Erythroblast (primary cell): ENCODE measurements around the gene FA2H.

Experiments used
- GATA1 ChIP-seq: IDR thresholded peaks from 2 replicates; pipeline ENCODE4 v1.6.1; 2011; ENCODE audit warnings: low read depth, mild to moderate bottlenecking, control low read depth, low read length, moderate library complexity
- POLR2A ChIP-seq: IDR thresholded peaks from 2 replicates; pipeline ENCODE4 v1.6.1; 2011; ENCODE audit warnings: mild to moderate bottlenecking, low read length

DNA sequence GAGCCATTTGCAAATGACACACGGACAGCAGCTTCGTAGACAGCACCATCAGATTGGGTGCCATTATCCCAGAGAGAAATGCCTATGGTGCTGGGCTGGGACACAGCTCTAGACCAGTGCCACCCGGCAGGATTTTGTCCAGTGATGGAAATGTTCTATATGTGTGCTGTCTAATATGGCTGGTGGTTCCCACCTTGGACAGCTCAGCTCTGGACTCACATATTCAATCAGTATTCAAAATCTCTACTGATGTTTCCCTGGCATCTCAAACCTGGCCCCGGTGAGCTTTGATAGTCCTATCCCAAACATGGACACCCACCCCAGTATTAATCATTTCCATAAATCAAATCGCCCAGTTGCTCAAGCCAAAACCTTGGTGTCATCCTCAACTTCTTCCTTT is 23.0 kb downstream of the FA2H start:
- TF ChIP-seq POLR2A (no peak), GATA1 (no peak)
